Transverse colon (tissue), 4 donors: Measurements from ENCODE around the gene TTC3. TPM values are rescaled to one million over a fixed set of nuclear protein-coding genes. Genes with fewer than 3 reads are reported as not detected.

Experiments used
- DNase-seq: peaks from one replicate; pipeline ENCODE4 v3.0.0-alpha.2; 2019
- H3K27ac ChIP-seq, 4 donors: fragments of 200-600 bp; sonication (generic); 2 replicates each; pipeline ENCODE4 v1.5.1; 2016 to 2018; ENCODE audit warnings: inconsistent platforms in 4 of 4
- H3K27me3 ChIP-seq: fragments of 200-600 bp; sonication (generic); 2 replicates; pipeline ENCODE4 v1.5.1; 2017; ENCODE audit warnings: inconsistent platforms
- H3K36me3 ChIP-seq, 4 donors: fragments of 200-600 bp; sonication (generic); 2 replicates each; pipeline ENCODE4 v1.5.1; 2017 to 2019; ENCODE audit warnings: inconsistent platforms in 4 of 4
- H3K4me1 ChIP-seq, 4 donors: fragments of 200-600 bp; sonication (generic); 2 replicates each; pipeline ENCODE4 v1.5.1; 2017 to 2020; ENCODE audit warnings: inconsistent platforms in 4 of 4
- H3K4me3 ChIP-seq, 4 donors: fragments of 200-600 bp; sonication (generic); 1 replicate in 1 of 4; 2 replicates in 3 of 4; pipeline versions ENCODE4 v1.5.1 to v1.6.1; 2017 to 2019; ENCODE audit warnings: inconsistent platforms in 4 of 4
- H3K9me3 ChIP-seq, 2 donors: fragments of 200-600 bp; sonication (generic); 2 replicates each; pipeline ENCODE4 v1.5.1; 2017 to 2019; ENCODE audit warnings: inconsistent platforms in 2 of 2
- EP300 ChIP-seq: sonication (generic); formaldehyde crosslinking; IDR thresholded peaks from one replicate; pipeline ENCODE4 v1.6.1; 2017; ENCODE audit warnings: antibody characterized with exemption, low read depth
- POLR2A ChIP-seq: fragments of 450-650 bp; IDR thresholded peaks from one replicate; pipeline ENCODE4 v1.6.1; 2016; ENCODE audit warnings: antibody characterized with exemption, mild to moderate bottlenecking, moderate library complexity
- POLR2AphosphoS5 ChIP-seq, 3 donors: sonication (generic); formaldehyde crosslinking; IDR thresholded peaks; one replicate each; pipeline ENCODE4 v1.6.1; 2016; ENCODE audit warnings: antibody characterized with exemption in 3 of 3
- WGBS, 2 donors: methylation state at CpG; one replicate each; pipeline ENCODE4 v1.1.5; 2018; ENCODE audit warnings: low coverage in 1 of 2; 5-methylcytosine and 5-hydroxymethylcytosine counted together
- in situ Hi-C, 4 donors: fragments of 200-750 bp; cut with MboI; loops; one replicate each; pipeline versions ENCODE4 v1.15.0 to v1.15.1; 2017; ENCODE audit warnings: low sequenced_read_pairs in 3 of 4, low pct_ligation_motif_present in 1 of 4, low pct_unique_long_range_greater_than_20kb in 1 of 4
- intact Hi-C: fragments of 100-400 bp; cut with DNase I; formaldehyde crosslinking; loops from one replicate; pipeline ENCODE4 v1.15.1; 2023; ENCODE audit warnings: low total_unique reads
- total RNA-seq, 4 donors: library from RNA; depleted of rRNA; stranded (reverse); fragments of >200 nt; gene quantifications; one replicate each; pipeline ENCODE4 v1.1.0, GENCODE V29; 2016
- TF ChIP-seq, protein P1 (sequence below), 5 experiments: fragments of 200-600 bp in 3 of 5; fragments of 450-650 bp in 2 of 5; sonication (generic) in 3 of 5; IDR thresholded peaks; 1 replicate in 2 of 5; 2 replicates in 3 of 5; pipeline ENCODE4 v1.5.1; 2016 to 2017; ENCODE audit warnings: antibody characterized with exemption in 5 of 5, inconsistent platforms in 3 of 5, mild to moderate bottlenecking in 2 of 5, moderate library complexity in 1 of 5

Gene TTC3
- total RNA-seq, 4 donors from 2014 or later, result 84.0 to 247 (median 146) TPM

DNA sequence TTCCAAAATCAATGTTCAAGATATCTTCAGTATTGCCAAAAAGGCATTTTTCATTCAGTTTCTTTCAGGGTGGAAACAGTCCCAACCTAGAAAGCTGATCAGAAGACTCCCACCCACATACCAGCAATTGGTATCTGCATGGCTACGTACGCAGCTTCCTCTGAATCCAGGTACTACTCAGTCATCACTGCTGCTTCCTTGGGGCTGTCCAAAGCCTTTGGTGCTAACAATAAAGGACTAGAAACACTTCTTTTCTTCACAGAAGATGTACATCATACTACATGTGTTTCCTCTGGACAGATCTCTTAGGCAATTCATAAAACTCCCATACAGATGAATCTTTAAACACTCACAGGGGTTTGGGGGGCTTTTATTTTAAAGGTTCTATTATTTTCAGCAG is 164.3 kb downstream of the TTC3 start:
- no peak overlapping the region for H3K27ac ChIP-seq
- in situ Hi-C loops (no loop called here), intact Hi-C loops (no loop called here)
- no peak overlapping the region for H3K4me3 ChIP-seq
- no peak for DNase-seq
- no peaks in the 10 kb centered on the region for H3K9me3 ChIP-seq
- WGBS, 2 donors, result 80 to 98% methylated on average over 1 to 2 of the region's 2 CpGs
- H3K36me3 ChIP-seq, result peaks cover 0 to 16% (median 0%) of the 10 kb centered on the region in 4 donors
- no peaks in the 10 kb centered on the region for H3K27me3 ChIP-seq
- no peaks in the 10 kb centered on the region for H3K4me1 ChIP-seq
- TF ChIP-seq POLR2AphosphoS5 (IDR thresholded peaks at IDR 0.05), result no peak
- TF ChIP-seq POLR2A, result no peak
- TF ChIP-seq, protein P1, sequence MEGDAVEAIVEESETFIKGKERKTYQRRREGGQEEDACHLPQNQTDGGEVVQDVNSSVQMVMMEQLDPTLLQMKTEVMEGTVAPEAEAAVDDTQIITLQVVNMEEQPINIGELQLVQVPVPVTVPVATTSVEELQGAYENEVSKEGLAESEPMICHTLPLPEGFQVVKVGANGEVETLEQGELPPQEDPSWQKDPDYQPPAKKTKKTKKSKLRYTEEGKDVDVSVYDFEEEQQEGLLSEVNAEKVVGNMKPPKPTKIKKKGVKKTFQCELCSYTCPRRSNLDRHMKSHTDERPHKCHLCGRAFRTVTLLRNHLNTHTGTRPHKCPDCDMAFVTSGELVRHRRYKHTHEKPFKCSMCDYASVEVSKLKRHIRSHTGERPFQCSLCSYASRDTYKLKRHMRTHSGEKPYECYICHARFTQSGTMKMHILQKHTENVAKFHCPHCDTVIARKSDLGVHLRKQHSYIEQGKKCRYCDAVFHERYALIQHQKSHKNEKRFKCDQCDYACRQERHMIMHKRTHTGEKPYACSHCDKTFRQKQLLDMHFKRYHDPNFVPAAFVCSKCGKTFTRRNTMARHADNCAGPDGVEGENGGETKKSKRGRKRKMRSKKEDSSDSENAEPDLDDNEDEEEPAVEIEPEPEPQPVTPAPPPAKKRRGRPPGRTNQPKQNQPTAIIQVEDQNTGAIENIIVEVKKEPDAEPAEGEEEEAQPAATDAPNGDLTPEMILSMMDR (IDR thresholded peaks at IDR 0.05), result no peak
- TF ChIP-seq EP300, result no peak

DNA sequence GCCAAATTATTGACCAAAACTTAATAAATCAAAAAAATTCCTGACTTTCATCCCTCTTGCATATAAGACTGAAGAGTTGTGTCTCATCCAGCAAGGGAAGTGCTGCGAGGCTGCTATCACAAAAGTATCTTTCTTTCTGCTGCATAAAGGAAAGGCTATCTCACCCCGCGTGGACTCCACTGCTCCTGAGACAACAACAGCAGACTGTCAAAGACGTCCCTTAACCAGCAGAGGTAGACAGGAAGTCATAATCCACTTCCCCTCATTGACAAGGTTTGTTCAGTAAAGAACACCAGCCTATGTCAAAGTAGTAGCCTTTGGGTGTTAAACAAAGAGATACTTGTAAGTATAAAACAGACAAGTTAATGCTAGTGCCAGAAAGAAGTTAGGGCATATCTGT is 164.7 kb downstream of the TTC3 start:
- no peak for DNase-seq
- intact Hi-C loops, result no loop called here
- Histone ChIP-seq H3K27me3 (no peaks in the 10 kb centered on the region), H3K4me1 (no peaks in the 10 kb centered on the region), H3K4me3 (no peak overlapping the region), H3K36me3 (peaks cover 0 to 16% (median 0%) of the 10 kb centered on the region in 4 donors), H3K9me3 (no peaks in the 10 kb centered on the region), H3K27ac (no peak overlapping the region)
- in situ Hi-C loops, result no loop called here
- WGBS, 2 donors, result 34 to 52% methylated on average over 2 to 4 of the region's 4 CpGs
- TF ChIP-seq POLR2AphosphoS5 (IDR thresholded peaks at IDR 0.05), result no peak
- no peak for TF ChIP-seq POLR2A
- TF ChIP-seq, protein P1 (IDR thresholded peaks at IDR 0.05), result no peak
- no peak for TF ChIP-seq EP300

DNA sequence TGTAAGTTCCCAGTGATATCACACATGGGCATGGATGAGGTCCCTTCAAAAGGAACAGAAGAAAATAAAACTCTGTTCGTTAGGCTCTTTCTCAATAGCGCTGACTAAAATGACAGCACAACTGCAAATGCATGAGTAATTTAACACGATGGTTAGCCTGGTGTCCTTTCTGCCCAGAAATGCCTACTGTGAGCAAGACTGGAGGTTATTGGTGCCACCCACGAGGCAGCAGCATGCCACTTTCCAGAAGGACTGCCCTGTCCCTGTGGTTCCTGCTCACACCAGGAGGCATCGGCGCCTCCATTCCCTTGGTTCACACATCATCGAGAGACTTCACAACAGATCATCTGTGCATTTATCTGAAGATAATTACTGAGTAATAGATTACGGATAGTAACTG is 167.9 kb downstream of the TTC3 start:
- WGBS, 2 donors, result 94 to 100% methylated on average over 3 to 8 of the region's 8 CpGs
- DNase-seq, result no peak
- Histone ChIP-seq H3K27me3 (no peaks in the 10 kb centered on the region), H3K4me1 (no peaks in the 10 kb centered on the region), H3K27ac (no peak overlapping the region), H3K4me3 (no peak overlapping the region), H3K9me3 (no peaks in the 10 kb centered on the region), H3K36me3 (peaks cover 0 to 11% (median 0%) of the 10 kb centered on the region in 4 donors)
- intact Hi-C loops (no loop called here), in situ Hi-C loops (no loop called here)
- no peak for TF ChIP-seq POLR2AphosphoS5 (IDR thresholded peaks at IDR 0.05)
- TF ChIP-seq EP300, result no peak
- TF ChIP-seq, protein P1 (IDR thresholded peaks at IDR 0.05), result no peak

DNA sequence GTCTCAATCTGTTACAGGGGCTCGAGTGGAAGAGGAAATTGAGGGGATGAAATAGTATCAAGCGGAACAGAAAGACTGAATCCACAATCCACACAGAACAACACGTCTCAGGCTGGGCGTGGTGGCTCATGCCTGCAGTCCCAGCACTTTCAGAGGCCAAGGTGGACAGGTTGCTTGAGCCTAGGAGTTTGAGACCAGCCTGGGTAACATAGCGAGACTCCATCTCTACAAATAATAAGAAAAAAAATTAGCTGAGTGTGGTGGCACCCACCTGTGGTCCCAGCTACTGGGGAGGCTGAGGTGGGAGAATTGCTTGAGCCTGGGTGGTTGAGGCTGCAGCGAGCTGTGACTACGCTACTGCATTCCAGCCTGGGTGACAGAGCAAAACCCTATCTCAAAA is 168.4 kb downstream of the TTC3 start:
- no peaks in the 10 kb centered on the region for H3K4me1 ChIP-seq
- no peaks in the 10 kb centered on the region for H3K9me3 ChIP-seq
- no peak overlapping the region for H3K27ac ChIP-seq
- peaks cover 0 to 8% (median 0%) of the 10 kb centered on the region in 4 donors for H3K36me3 ChIP-seq
- no peak for TF ChIP-seq POLR2AphosphoS5 (IDR thresholded peaks at IDR 0.05)
- TF ChIP-seq EP300, result no peak
- no peak for TF ChIP-seq POLR2A
- TF ChIP-seq, protein P1 (IDR thresholded peaks at IDR 0.05), result no peak
- no peaks in the 10 kb centered on the region for H3K27me3 ChIP-seq
- H3K4me3 ChIP-seq, result no peak overlapping the region
- DNase-seq, result no peak
- in situ Hi-C loops (no loop called here), intact Hi-C loops (no loop called here)
- WGBS, 2 donors, result 80 to 94% methylated on average over 1 to 7 of the region's 7 CpGs
